ENCODE measurements around the gene KASH5.

Gene KASH5

GRCh38 chr19:49421039-49421877, 33.2 kb downstream of the KASH5 start:
- DNase-seq (ENCODE audit: low spot score), result peak; percentile 91

- no peak for DNase-seq (ENCODE audit: low spot score)
These were observed 33.8 kb downstream of the KASH5 start for GRCh38 chr19:49421878-49422202.

DNA sequence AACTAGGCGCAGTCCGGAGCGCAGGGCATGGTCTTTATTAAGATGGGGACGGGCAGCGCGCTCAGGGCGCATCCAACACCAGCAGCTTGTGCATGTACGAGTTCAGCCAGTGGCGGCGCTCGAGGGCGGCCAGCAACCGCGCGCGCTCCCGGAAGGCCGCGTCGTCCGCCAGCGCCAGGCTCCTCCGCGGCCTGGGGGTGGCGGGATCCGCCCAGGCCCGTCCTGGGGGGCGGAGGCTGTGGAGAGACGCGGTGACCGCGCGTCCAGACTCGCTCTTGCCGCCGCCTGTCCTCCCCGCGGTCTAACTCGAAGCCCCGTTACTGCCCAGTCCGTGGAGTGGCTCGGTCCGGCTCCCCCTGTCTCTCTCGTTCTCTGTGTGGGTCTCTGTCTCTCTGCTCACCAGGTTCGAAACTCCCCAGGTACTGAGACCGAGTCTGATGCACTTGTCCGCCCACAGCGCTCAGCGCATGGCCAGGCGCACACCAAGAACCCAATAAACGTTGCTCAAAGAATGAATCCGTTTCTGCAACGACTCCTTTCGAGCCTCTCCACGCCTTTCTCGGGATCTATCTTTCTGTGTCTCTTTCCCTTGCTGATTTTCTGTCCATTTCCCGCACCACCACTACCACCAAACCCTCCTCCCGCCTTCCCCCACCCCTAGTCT, 34.5 kb downstream of the KASH5 start:
- peak; percentile 66 for DNase-seq (ENCODE audit: low spot score)

DNA sequence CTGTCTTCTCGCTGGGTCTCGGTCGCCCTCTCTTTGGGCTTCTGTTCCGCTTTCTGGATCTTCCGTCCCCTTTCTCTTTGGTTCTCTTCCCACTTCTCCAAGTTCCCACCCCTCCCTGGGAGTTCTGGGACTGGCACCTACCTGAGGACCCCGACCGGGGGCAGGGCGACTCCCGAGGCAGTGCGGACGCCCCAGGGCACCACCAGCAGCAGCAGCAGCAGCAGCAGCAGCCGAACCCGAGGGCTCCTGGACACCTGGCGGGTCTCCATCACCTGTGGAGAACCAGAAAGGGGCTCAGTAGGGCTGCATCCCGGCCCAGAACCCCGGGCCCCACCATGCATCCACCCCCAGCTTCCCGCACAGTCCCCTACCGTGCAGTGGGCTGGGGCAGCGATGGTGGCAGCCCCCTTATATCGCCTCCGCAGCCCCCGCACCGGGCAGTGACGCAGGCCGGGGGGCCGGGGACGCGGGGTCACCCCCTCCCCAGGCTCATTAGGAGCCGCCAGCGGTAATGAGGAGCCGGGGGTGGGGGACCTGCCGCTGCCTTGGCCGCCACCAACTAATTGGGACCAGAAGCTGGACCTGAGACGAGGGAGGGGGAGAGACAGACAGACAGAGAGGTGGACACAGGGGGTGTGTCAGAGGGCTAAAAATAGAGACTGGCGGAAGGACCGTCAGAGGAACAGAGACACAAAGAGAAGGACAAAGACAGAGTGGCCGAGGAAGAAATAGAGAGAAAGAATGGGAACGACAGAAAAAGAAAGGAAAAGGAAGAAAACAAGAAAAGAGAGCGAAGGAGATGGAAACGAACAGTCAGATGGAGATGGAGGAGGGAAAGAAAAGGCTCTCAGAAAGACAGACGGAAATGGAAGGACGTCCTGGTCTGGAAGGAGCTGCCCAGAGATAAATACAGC, 35.3 kb downstream of the KASH5 start, which contains the start of gene PTH2:
PTH2 (minus strand) TSS at position 371 of the 914 bp plus-strand sequence; CDS start at position 269, 102 bp downstream.
- no peak for DNase-seq (ENCODE audit: low spot score)

DNA sequence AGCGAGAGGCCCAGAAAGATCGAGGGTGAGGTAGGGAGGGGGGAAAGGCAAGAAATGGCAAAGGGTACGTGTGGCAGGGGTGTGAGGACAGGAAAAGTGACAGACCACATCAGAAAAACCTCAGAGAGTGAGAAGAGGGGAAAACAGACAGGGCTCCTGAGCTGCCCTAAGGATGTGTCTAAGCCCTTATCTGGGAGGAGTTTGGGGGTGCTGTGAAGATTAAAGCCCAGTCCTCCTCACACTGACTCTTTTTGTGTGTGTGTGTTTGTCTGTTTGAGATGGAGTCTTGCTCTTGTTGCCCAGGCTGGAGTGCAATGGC, 35.9 kb downstream of the KASH5 start:
- no peak for DNase-seq (ENCODE audit: low spot score)

GRCh38 chr19:49425178-49425577, 37.1 kb downstream of the KASH5 start, which contains the start of gene GFY:
TSS of gene GFY (plus strand) at chr19:49425388. CDS start at chr19:49426431, 1,043 bp downstream.
- DNase-seq (ENCODE audit: low spot score), result no peak

DNA sequence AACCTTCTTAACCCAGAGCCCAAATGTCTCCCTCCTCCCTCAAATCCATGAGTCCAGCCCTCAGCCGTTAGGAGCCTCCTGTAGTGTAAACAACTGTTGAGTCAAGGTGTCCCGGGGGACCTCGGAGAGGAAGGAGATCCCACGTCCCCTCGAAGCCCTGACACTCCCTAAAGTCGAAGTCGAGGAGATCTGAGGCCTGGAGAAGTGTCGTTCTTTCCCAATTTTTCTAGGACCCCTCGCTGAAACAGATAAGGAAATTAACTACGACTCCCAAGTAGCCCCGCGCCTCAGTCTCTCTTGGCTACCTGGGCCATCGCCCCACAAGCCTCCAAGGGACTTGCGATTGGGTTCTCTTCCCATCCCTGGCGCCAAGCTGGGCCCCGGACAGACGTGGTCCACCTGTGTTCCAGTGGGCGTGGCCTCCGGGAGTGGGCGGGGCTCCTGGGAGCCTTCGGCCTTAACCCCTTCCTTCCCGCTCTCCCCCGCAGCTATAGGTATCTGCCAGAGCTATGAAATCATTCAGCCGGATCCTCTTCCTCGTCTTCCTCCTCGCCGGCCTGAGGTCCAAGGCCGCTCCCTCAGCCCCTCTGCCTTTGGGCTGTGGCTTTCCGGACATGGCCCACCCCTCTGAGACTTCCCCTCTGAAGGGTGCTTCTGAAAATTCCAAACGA, 38.0 kb downstream of the KASH5 start:
- no peak for DNase-seq (ENCODE audit: low spot score)

- DNase-seq (ENCODE audit: low spot score), result no peak
These were observed 39.3 kb downstream of the KASH5 start for GRCh38 chr19:49427339-49427738.

- DNase-seq (ENCODE audit: low spot score), result peak; percentile 59
These were observed 40.0 kb downstream of the KASH5 start for GRCh38 chr19:49427855-49428546.

DNA sequence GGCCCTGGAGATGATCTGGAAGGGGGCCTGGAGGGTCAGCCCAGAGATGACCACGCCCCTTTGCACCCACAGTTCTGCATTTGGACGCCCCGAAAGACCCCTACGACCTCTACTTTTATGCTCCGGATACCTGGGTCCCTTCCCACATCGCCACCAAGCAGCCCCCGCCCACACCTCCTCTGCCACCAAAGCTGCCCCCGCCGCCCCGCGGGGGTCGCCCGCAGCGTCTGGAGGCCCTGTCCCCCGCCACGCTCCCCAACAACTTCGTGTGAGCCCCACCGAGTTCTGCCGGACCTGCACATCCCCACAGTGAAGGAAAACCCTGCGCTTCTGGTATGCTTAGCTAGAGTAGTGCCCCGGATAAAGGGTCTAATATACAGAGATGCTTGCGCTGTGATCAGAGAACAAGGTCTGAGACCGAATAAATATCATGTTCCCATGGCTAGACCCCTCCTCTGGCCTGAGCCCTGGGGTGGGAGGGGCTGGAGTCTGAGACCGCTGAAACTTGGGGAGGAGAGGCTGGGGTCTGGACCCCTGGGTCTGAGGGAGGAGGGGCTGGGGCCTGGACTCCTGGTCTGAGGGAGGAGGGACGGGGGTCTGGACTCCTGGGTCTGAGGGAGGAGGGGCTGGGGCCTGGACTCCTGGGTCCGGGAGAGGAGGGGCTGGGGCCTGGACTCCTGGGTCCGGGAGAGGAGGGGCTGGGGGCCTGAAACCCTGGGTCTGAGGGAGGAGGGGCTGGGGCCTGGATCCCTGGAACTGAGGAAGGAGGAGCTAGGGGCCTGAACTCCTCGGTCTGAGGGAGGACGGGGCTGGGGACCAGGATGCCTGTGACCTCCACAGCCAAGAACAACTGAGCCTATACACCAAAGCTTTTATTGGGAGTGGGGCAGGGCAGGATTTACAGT, 40.8 kb downstream of the KASH5 start:
- DNase-seq (ENCODE audit: low spot score), result no peak

GRCh38 chr19:49430172-49430677, 42.2 kb downstream of the KASH5 start:
- no peak for DNase-seq (ENCODE audit: low spot score)

- no peak for DNase-seq (ENCODE audit: low spot score)
These were observed 42.8 kb downstream of the KASH5 start for GRCh38 chr19:49430678-49431329.

- DNase-seq (ENCODE audit: low spot score), result no peak
These were observed 43.3 kb downstream of the KASH5 start for GRCh38 chr19:49431330-49431749.

DNA sequence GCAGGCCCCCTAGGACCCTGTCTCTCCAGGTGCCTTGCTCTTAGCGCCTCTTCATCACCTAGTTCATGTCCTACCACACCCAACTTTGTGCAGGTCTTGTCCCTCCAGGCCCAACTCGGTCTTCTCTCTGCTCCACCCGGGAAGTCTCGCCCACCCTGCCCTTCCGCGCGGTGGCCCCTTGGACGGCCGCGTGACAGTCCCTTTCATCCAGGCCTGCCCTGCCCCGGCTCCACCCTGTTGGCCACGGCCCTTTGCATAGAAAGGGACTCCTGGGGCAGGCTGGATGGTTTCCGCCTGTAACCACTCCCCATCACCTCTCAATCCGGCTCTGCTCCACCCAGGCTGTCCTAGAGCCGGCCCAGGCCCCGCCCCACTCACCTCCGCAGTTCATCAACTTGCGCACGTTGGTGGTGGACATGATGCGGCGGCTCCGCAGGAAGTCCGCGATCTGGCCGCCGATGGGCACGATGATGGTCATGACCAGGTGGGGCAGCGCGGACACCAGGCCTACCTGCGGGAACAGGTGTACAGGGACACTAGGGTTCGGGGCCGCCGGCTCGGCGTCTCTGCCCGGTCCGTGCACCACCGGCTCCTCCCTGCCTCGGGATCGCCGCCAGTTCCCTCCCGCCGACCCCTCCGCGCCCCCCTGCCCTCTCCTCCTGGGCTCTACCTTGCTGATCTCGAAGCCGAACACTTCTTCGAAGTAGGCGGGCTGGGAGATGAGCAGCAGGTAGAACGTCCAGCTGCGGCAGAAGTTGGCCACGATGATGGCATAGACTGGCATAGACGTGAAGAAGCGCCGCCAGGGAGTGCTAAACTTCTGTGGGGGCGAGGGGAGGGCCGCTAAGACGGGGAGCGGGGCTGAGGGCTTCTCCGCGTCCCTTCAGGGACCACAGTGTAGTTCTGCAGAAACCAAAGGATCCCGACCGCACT, 44.4 kb downstream of the KASH5 start:
- no peak for DNase-seq (ENCODE audit: low spot score)

DNA sequence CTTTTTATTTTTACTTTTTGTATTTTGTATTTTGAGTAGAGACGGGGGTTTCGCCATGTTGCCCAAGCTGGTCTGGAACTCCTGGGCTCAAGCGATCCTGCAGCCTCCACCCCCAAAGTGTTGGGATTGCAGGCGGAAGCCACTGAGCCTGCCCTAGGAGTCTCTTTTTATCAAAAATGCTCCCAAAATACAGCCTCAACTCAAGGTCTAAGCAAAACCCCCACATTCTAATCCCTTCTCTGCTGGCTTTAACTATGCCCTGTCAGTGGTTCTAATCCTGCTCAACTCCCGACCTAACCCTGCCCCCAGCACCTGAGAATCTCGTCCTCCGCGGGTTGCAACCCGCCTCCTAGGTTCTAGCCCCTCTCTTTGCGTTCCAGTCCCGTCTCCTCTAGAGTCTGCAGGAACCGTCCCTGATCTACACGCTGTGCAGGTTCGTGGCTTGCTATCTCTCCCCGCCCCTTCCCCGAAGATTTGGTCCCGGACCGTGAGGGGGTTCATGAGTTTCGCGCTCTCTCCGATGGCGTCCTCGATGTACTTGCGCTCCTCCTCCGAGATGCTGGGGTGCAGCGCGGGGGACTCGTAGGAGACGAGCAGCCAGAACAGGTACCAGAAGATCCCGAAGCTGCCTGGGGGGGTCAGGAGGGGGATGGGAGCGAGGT, 45.3 kb downstream of the KASH5 start:
- no peak for DNase-seq (ENCODE audit: low spot score)

GRCh38 chr19:49434907-49435583, 47.0 kb downstream of the KASH5 start:
- DNase-seq (ENCODE audit: low spot score), result no peak

- DNase-seq (ENCODE audit: low spot score), result no peak
These were observed 47.6 kb downstream of the KASH5 start for GRCh38 chr19:49435670-49436069.

Data from AG20443 (cell line).